Small intestine (tissue), 7 donors: ENCODE measurements around the gene SGPL1. TPM values are rescaled to one million over a fixed set of nuclear protein-coding genes. Genes with fewer than 3 reads are reported as not detected.

Experiments
- DNase-seq, 2 donors: peaks; one replicate each; pipeline versions ENCODE4 v3.0.0 to v3.0.0-alpha.2; 2013
- FAIRE-seq: peaks from 2 replicates; lab custom pipeline; 2012; peaks lifted over from hg19 to GRCh38; lab: Jason Lieb, UNC
- H3K27ac ChIP-seq, 3 donors: one replicate each; pipeline ENCODE4 v1.5.1; 2013; ENCODE audit warnings: low read length in 2 of 3, mild to moderate bottlenecking in 2 of 3, control low read depth in 1 of 3, inconsistent platforms in 1 of 3, low read depth in 1 of 3, moderate library complexity in 1 of 3
- H3K27me3 ChIP-seq, 3 donors: one replicate each; pipeline ENCODE4 v1.6.1; 2013; ENCODE audit warnings: low read length in 3 of 3, inconsistent platforms in 1 of 3; ENCODE audit not compliant: control insufficient read depth in 3 of 3, insufficient read depth in 3 of 3
- H3K36me3 ChIP-seq, 3 donors: one replicate each; pipeline ENCODE4 v1.6.1; 2013; ENCODE audit warnings: low read length in 3 of 3, inconsistent platforms in 1 of 3, low read depth in 1 of 3, mild to moderate bottlenecking in 1 of 3, moderate library complexity in 1 of 3; ENCODE audit not compliant: control insufficient read depth in 3 of 3, insufficient read depth in 2 of 3
- H3K4me1 ChIP-seq, 3 donors: one replicate each; pipeline ENCODE4 v1.6.1; 2013; ENCODE audit warnings: low read length in 2 of 3, inconsistent platforms in 1 of 3, low read depth in 1 of 3, mild to moderate bottlenecking in 1 of 3, moderate library complexity in 1 of 3; ENCODE audit not compliant: control insufficient read depth in 3 of 3, insufficient read depth in 2 of 3
- H3K4me3 ChIP-seq, 3 donors: one replicate each; pipeline ENCODE4 v1.5.1; 2013; ENCODE audit warnings: low read length in 3 of 3, control low read depth in 1 of 3, inconsistent platforms in 1 of 3, low read depth in 1 of 3, mild to moderate bottlenecking in 1 of 3, moderate library complexity in 1 of 3
- H3K9me3 ChIP-seq, 2 donors: one replicate each; pipeline ENCODE4 v1.6.1; 2013; ENCODE audit warnings: low read depth in 1 of 2, low read length in 1 of 2; ENCODE audit not compliant: control insufficient read depth in 2 of 2, insufficient read depth in 1 of 2
- WGBS, 3 donors: extraction: QIAGEN DNeasy Blood & Tissue Kit; methylation state at CpG; one replicate each; pipeline ENCODE4 v1.1.7; 2013; 5-methylcytosine and 5-hydroxymethylcytosine counted together
- polyA plus RNA-seq, 4 donors: library from polyadenylated mRNA; stranded (reverse) in 3 of 4; unstranded in 1 of 4; fragments of 200-250 nt in 3 of 4; fragments of 120-200 nt in 1 of 4; gene quantifications; one replicate each; pipeline versions ENCODE4 v1.2.1 to v1.2.3, GENCODE V29; 2013
- donor health status: healthy with polysubstance abuse.
- donor health status: control.
- donor health status: control.
- donor health status: Bipolar disorder and iron deficiency.
- donor health status: healthy.

The SGPL1 gene
- polyA plus RNA-seq, 4 donors = 10.0 to 49.3 (median 16.4) TPM

GRCh38 chr10:70889291-70889690 is 73.5 kb downstream of the SGPL1 start:
- Histone ChIP-seq H3K9me3 (peaks cover 0 to 2% of the 10 kb centered on the region in 2 donors), H3K4me1 (peaks cover 0 to 34% (median 2%) of the 10 kb centered on the region in 3 donors), H3K4me3 (no peak overlapping the region), H3K27ac (no peak overlapping the region), H3K27me3 (no peaks in the 10 kb centered on the region), H3K36me3 (peaks cover 0 to 21% (median 3%) of the 10 kb centered on the region in 3 donors)
- WGBS, 3 donors = 77 to 83% (median 79%) methylated on average over 3 of the region's 3 CpGs
- FAIRE-seq = no peak
- DNase-seq = no peak

DNA sequence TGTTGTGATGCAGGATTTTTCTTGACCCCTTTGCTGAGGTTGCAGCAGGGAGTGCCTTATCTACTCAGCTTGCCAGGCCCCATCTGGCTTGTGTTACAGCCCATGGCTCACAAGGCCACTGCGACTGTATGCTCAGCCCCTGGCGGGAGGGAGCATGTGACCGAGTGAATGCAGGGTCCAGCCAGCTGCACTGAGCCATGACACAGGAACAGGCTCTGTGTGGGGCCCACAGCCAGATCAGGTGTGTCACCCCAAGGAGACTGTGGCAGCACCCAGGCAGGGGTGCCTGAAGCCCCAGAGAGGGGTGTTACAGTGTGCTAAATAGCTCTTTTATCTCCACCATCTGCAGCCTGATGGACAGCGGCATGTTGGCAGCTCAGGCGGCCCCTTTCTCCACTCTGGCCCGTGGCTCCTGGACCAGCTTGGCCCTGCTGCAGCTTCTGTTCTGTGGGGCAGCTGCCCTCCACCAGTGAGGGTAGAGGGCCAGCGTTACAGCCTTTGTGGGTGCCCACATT is 75.2 kb downstream of the SGPL1 start:
- Histone ChIP-seq H3K36me3 (peaks cover 0 to 10% (median 0%) of the 10 kb centered on the region in 3 donors), H3K4me1 (peaks cover 0 to 34% (median 2%) of the 10 kb centered on the region in 3 donors), H3K4me3 (no peak overlapping the region), H3K27ac (peak overlapping the region in 1 of 3 donors; percentile 31), H3K9me3 (peaks cover 0 to 3% of the 10 kb centered on the region in 2 donors), H3K27me3 (no peaks in the 10 kb centered on the region)
- FAIRE-seq (no peak), DNase-seq (peak in 1 of 2 donors; percentile 84)
- 54 to 65% (median 55%) methylated on average over 7 of the region's 7 CpGs for WGBS, 3 donors

DNA sequence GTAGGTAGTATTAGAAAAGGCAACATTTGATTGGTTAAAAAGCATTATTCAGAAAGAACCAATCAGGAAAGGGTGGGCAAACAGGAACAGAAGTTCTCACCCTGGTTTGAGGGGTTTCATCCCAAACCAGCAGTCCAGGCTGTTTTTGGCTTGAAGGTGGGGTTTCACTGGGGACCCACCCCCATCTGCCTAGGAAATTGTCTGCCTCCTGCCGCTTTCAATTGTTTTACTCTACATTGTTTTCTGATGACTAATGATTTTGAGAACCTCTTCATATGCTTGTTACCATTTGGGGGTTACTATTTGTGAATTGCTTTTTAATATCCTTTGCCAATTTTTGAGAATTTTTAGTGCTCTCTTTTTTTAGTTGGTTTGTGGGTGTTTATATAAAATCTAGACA is 75.9 kb downstream of the SGPL1 start:
- Histone ChIP-seq H3K9me3 (peaks cover 0 to 3% of the 10 kb centered on the region in 2 donors), H3K27me3 (no peaks in the 10 kb centered on the region), H3K36me3 (peaks cover 0 to 5% (median 0%) of the 10 kb centered on the region in 3 donors), H3K27ac (no peak overlapping the region), H3K4me3 (no peak overlapping the region), H3K4me1 (peaks cover 0 to 29% (median 2%) of the 10 kb centered on the region in 3 donors)
- FAIRE-seq (no peak), DNase-seq (no peak)
- WGBS, 3 donors = 71 to 88% (median 87%) methylated on average over 1 of the region's 1 CpG

- peaks cover 0 to 3% of the 10 kb centered on the region in 2 donors for H3K9me3 ChIP-seq
- FAIRE-seq = no peak
- WGBS, 3 donors = 86 to 89% (median 89%) methylated on average over 4 of the region's 4 CpGs
- H3K27ac ChIP-seq = no peak overlapping the region
- peaks cover 0 to 20% (median 0%) of the 10 kb centered on the region in 3 donors for H3K4me1 ChIP-seq
- no peaks in the 10 kb centered on the region for H3K27me3 ChIP-seq
- no peak for DNase-seq
- H3K4me3 ChIP-seq = no peak overlapping the region
- H3K36me3 ChIP-seq = no peaks in the 10 kb centered on the region
These were observed 76.9 kb downstream of the SGPL1 start for GRCh38 chr10:70892631-70893030.

- no peak for FAIRE-seq
- no peak for DNase-seq
- 74 to 85% (median 82%) methylated on average over 10 of the region's 10 CpGs for WGBS, 3 donors
- H3K4me3 ChIP-seq = no peak overlapping the region
- H3K27ac ChIP-seq = no peak overlapping the region
- no peaks in the 10 kb centered on the region for H3K36me3 ChIP-seq
- H3K9me3 ChIP-seq = peaks cover 0 to 3% of the 10 kb centered on the region in 2 donors
- peaks cover 0 to 20% (median 0%) of the 10 kb centered on the region in 3 donors for H3K4me1 ChIP-seq
- no peaks in the 10 kb centered on the region for H3K27me3 ChIP-seq
These were observed 77.7 kb downstream of the SGPL1 start for GRCh38 chr10:70893227-70894006.

GRCh38 chr10:70894416-70894815 is 78.7 kb downstream of the SGPL1 start:
- no peak for FAIRE-seq

GRCh38 chr10:70896551-70896950 is 80.8 kb downstream of the SGPL1 start:
- Histone ChIP-seq H3K27me3 (no peaks in the 10 kb centered on the region), H3K4me1 (peaks cover 0 to 9% (median 0%) of the 10 kb centered on the region in 3 donors), H3K4me3 (no peak overlapping the region), H3K36me3 (no peaks in the 10 kb centered on the region), H3K9me3 (peaks cover 0 to 3% of the 10 kb centered on the region in 2 donors), H3K27ac (no peak overlapping the region)
- no peak for DNase-seq
- FAIRE-seq = no peak
- WGBS, 3 donors = 92 to 100% (median 96%) methylated on average over 1 of the region's 1 CpG

More at GRCh38 chr10:70894416-70894815, 78.7 kb downstream of the SGPL1 start:
- DNase-seq = no peak
- no peaks in the 10 kb centered on the region for H3K36me3 ChIP-seq
- WGBS, 3 donors = 85 to 98% (median 92%) methylated on average over 2 of the region's 2 CpGs
- H3K27ac ChIP-seq = no peak overlapping the region
- H3K27me3 ChIP-seq = no peaks in the 10 kb centered on the region
- H3K4me1 ChIP-seq = peaks cover 0 to 18% (median 0%) of the 10 kb centered on the region in 3 donors
- peaks cover 0 to 3% of the 10 kb centered on the region in 2 donors for H3K9me3 ChIP-seq
- H3K4me3 ChIP-seq = no peak overlapping the region

DNA sequence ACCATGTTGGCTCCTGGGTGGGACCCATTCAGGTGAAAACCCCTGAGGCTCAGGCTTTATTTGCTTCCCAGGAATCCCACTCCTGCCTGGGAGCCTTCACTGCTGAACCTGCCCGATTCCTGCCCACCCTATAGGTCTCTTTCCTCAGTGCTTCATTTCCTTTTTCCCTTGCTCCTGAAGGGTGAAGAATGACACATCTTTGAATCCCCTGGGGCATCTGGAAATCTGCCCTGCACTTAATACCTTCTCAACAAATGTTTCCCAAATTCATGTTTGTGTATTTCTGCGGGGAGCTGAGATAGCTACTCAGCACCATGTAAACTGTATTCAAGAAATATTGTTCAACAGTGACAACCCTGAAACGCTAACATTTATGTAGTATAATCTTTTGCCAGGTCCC is 82.9 kb downstream of the SGPL1 start:
- peaks cover 0 to 3% of the 10 kb centered on the region in 2 donors for H3K9me3 ChIP-seq
- FAIRE-seq (no peak), DNase-seq (no peak)
- 83 to 93% (median 88%) methylated on average over 3 of the region's 3 CpGs for WGBS, 3 donors
- H3K36me3 ChIP-seq = no peaks in the 10 kb centered on the region
- H3K27me3 ChIP-seq = no peaks in the 10 kb centered on the region
- no peak overlapping the region for H3K4me3 ChIP-seq
- no peak overlapping the region for H3K27ac ChIP-seq
- peaks cover 0 to 4% (median 0%) of the 10 kb centered on the region in 3 donors for H3K4me1 ChIP-seq
